ENCODE measurements around the gene KRT222. TPM values are rescaled to one million over a fixed set of nuclear protein-coding genes. Genes with fewer than 3 reads are reported as not detected.
A peak's percentile ranks its signal among the peaks of the same experiment; 100 is the strongest.

KRT222 gene
- total and polyA plus RNA-seq, 5 experiments from 2014 or later: 0.09 TPM; not detected in 4

DNA sequence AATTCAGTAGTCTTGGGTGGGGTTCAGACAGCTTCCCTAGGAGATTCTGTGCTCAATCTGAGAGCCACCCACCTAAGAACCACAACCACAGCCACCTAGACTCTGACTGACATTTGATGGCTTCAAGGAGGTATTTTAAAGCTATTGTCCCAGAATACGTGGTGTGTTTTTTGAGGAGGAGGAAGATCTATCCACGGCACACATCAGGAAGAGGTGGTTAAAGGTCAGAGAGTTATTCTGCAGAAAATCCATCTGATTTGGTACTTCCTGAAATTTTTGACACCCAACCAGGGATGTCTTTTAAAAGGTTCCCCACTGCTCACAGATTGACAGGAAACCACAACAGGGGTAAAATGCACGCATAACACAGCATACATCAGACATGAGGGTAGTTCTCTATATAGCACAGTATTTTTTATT is 42.5 kb downstream of the KRT222 start:
- peaks cover 20 to 71% (median 66%) of the 10 kb centered on the region in 4 donors for H3K4me1 Mint-ChIP-seq
- H3K36me3 Mint-ChIP-seq: peaks cover 0 to 4% (median 0%) of the 10 kb centered on the region in 3 donors

GRCh38 chr17:40621578-40621977 is 43.4 kb downstream of the KRT222 start:
- Mint-ChIP-seq H3K27me3 (no peaks in the 10 kb centered on the region), H3K4me1 (peaks cover 20 to 74% (median 71%) of the 10 kb centered on the region in 4 donors), H3K36me3 (no peaks in the 10 kb centered on the region), H3K27ac (peak overlapping the region in 7 of 10 donors; percentile 32 to 92 (median 73)), H3K9me3 (no peaks in the 10 kb centered on the region), H3K4me3 (peak overlapping the region in 3 of 10 donors; percentile 37 to 68 (median 58))
- ATAC-seq (no peak), DNase-seq (no peak)
- POLR2A ChIA-PET: interaction anchor here (0.8 to 31.1 kb wide), 5 partner anchors 17 to 134 kb away, joined by 3 to 2269 read pairs (median 4); partner anchors contain the start of gene CCR7

More for the DNA sequence above, 42.5 kb downstream of the KRT222 start:
- peak overlapping the region; percentile 14 to 96 (median 86) for H3K27ac Mint-ChIP-seq
- peak in 4 of 10 donors; percentile 54 to 81 (median 72) for DNase-seq
- POLR2A ChIA-PET: interaction anchor here (1.5 to 31.1 kb wide), 4 partner anchors 18 to 69 kb away, joined by 4 to 2269 read pairs (median 10); partner anchors contain the start of genes CCR7 and SMARCE1
- H3K4me3 Mint-ChIP-seq: peak overlapping the region; percentile 13 to 78 (median 74)
- H3K27me3 Mint-ChIP-seq: no peaks in the 10 kb centered on the region
- no peaks in the 10 kb centered on the region for H3K9me3 Mint-ChIP-seq
- ATAC-seq: peak; percentile 77 to 89

DNA sequence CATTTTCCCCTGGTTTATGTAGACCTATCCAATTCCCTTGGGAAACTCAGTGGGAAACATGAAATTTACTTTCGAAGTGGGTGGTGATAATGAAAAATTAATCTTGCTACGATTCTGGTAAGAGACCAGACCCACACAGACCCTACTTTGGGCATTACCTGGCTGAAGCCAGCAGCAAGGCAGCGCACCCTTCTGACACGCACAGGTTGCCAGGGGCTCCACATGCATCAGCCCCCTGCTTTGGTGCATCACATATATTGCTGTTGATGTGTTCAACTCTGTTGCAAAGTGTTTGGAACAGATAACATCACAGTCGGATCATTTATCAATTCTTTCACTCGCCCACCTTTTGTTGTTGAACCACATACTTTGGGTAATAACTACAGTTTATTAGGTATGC is 44.0 kb downstream of the KRT222 start:
- no peaks in the 10 kb centered on the region for H3K27me3 Mint-ChIP-seq
- POLR2A ChIA-PET: interaction anchor here (0.8 to 31.1 kb wide), 5 partner anchors 17 to 133 kb away, joined by 3 to 2269 read pairs (median 4); partner anchors contain the start of gene CCR7

DNA sequence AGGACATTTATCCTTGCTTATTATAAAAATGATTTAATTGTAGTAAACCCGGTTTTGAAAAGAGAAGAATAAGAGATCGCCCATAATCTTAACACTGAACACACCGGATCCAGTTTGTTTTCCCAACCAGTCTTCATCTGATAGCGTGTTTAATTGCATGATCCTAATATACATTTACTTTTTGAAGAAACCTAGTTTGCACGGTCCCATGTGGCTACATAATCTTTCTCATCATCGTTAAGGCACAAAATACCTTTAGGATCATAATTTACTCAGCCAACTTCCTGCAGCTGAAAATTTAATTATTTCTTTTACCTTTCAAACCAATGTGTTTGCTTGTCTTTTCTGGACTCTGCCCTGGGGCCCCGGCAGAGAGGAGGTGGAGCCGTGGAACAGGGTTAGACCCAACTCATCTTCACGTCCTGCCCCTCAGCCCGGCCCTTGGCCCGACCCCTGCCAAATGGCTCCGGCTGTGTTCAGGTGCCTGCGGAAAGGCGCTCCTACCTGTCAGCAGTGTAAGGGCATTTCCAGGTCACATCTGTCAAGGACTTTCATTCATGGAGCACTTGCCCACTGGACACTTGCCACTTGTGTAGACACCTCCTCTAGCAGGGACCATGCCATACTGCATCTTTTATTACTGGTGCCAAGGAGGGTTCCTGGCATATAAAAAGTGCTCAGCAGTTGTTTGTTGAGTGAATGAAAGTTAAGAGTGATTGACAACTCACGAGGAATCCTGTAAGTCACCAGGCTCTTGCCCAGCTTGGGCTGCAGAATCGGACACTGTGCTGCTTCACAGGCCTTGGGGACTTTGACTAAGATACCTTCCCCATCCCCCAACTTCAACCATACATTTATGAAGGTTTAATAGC is 46.0 kb downstream of the KRT222 start:
- Mint-ChIP-seq H3K4me3 (peak overlapping the region in 7 of 10 donors; percentile 28 to 85 (median 79)), H3K9me3 (no peaks in the 10 kb centered on the region), H3K27me3 (no peaks in the 10 kb centered on the region), H3K36me3 (no peaks in the 10 kb centered on the region), H3K27ac (peak overlapping the region in 8 of 10 donors; percentile 31 to 95 (median 82)), H3K4me1 (peaks cover 30 to 83% (median 80%) of the 10 kb centered on the region in 4 donors)
- ATAC-seq (no peak), DNase-seq (no peak)
- POLR2A ChIA-PET: interaction anchor here (0.6 to 31.1 kb wide), 12 partner anchors 14 to 1735 kb away, joined by 3 to 2269 read pairs (median 4); partner anchors contain the start of genes CCR7 and SMARCE1

More for the DNA sequence above, 44.0 kb downstream of the KRT222 start:
- peak overlapping the region; percentile 19 to 95 (median 73) for H3K27ac Mint-ChIP-seq
- ATAC-seq (no peak), DNase-seq (peak in 1 of 10 donors; percentile 58)
- peaks cover 23 to 78% (median 76%) of the 10 kb centered on the region in 4 donors for H3K4me1 Mint-ChIP-seq
- H3K9me3 Mint-ChIP-seq: no peaks in the 10 kb centered on the region
- peak overlapping the region in 8 of 10 donors; percentile 4 to 68 (median 39) for H3K4me3 Mint-ChIP-seq
- H3K36me3 Mint-ChIP-seq: no peaks in the 10 kb centered on the region

GRCh38 chr17:40617678-40618240 is 47.2 kb downstream of the KRT222 start:
- H3K27ac Mint-ChIP-seq: peak overlapping the region in 5 of 10 donors; percentile 22 to 100 (median 37)
- H3K36me3 Mint-ChIP-seq: no peaks in the 10 kb centered on the region
- DNase-seq: no peak
- H3K4me1 Mint-ChIP-seq: peaks cover 32 to 84% (median 82%) of the 10 kb centered on the region in 4 donors
- POLR2A ChIA-PET: interaction anchor here (0.7 to 31.1 kb wide), 6 partner anchors 10 to 65 kb away, joined by 3 to 2269 read pairs (median 50); partner anchors contain the start of gene CCR7
- H3K9me3 Mint-ChIP-seq: no peaks in the 10 kb centered on the region
- no peaks in the 10 kb centered on the region for H3K27me3 Mint-ChIP-seq
- no peak overlapping the region for H3K4me3 Mint-ChIP-seq
- no peak for ATAC-seq

DNA sequence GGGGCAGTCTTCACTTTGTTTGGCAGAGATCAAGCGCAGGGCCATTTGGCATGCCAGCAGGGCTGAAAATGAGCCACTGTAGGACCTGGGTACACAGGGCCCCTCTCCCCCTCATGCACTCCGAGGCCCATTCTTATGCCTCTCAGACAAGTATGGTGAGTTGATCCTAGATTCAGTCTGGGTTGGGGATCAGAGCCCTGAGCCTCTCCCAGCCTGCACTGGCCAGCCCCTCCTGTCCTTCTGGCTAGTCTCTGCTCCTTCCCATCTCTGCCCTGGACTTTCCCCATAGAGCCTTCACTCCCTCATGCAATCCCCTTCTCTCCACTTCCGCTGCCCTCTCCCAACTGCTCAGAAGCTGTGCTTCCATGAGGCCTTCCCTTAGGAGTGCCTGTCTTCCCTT is 48.4 kb downstream of the KRT222 start:
- Mint-ChIP-seq H3K4me1 (peaks cover 30 to 82% (median 81%) of the 10 kb centered on the region in 4 donors), H3K4me3 (peak overlapping the region in 6 of 10 donors; percentile 3 to 36 (median 12)), H3K36me3 (no peaks in the 10 kb centered on the region), H3K27ac (peak overlapping the region; percentile 93 to 100 (median 97)), H3K9me3 (no peaks in the 10 kb centered on the region), H3K27me3 (no peaks in the 10 kb centered on the region)
- POLR2A ChIA-PET: interaction anchor here (1.2 to 31.1 kb wide), 7 partner anchors 11 to 84 kb away, joined by 3 to 2269 read pairs (median 56); partner anchors contain the start of gene CCR7
- ATAC-seq (no peak), DNase-seq (no peak)

DNA sequence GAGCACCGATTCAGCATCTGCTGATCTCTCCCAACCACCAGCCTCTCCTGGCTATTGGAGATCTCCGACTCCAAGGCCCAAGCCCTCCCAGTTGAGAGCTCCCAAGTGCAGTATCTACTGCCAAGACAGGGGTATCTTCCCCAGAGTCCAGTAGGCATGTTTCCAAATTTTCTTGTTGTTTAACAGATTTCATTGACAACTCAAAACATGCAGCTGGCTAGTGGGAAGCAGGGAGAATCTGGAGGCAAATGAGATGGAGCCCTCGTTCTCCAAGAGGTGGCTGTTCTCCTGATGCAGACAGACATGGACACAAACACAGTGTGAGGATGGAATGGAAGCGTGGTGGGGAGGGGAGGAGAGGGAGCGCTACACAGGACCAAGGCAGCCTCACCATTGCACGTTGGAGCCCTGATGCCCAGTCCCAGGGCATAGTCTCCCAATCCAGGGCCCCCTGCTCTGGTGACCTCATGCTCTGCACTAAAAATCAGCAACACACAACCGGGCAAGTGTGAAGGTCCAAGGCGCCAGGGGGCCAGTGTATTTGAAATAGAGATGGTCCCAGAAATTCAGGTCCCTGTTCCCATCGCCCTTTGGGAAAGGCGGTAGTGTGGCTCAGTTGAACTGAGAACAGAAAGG is 49.0 kb downstream of the KRT222 start:
- Mint-ChIP-seq H3K27me3 (no peaks in the 10 kb centered on the region), H3K4me3 (peak overlapping the region; percentile 67 to 90 (median 85)), H3K9me3 (no peaks in the 10 kb centered on the region), H3K36me3 (no peaks in the 10 kb centered on the region), H3K4me1 (peaks cover 34 to 82% (median 81%) of the 10 kb centered on the region in 4 donors), H3K27ac (peak overlapping the region; percentile 93 to 100 (median 98))
- DNase-seq: no peak
- POLR2A ChIA-PET: interaction anchor here (0.6 to 31.1 kb wide), 21 partner anchors 9 to 1317 kb away, joined by 3 to 2269 read pairs (median 6); partner anchors contain the start of genes CCR7, SMARCE1 and TOP2A
- ATAC-seq: no peak

DNA sequence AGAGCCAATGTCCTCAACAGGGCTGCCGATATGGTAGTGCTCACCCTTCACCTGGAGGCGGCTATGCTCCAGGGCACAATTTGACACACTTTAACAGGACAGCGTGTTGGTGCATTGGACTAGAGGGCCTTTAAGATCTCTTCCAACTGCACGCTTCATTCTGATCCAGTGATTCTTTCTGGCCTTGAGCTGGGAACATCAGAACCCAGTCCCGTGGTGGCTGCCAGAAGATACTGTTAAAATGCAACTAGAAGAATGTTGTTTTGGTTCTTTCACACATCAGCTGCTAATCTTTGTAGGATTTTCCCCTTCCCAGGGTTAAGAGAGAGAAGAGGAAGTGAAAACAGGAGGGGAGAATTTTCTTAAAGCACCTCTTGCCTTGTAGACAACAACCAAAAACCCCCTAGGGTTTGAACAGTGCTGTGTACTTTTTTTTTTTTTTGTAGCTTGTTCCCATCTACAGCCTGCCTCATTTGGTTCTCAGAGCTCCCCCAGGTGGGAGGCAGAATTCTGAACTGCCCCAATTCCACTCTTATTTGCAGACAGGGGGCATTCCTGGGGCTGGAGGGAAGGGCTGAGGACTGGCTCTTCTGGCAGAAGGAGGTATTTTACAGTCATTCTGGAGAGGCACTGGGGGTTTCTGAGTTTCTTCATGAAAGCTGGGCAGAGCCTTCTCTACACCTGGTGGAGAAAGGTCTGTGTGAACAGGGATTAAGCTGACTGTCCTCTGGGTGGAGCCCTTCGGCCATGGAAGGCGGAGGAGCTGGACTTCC is 49.7 kb downstream of the KRT222 start:
- POLR2A ChIA-PET: interaction anchor here (0.6 to 31.1 kb wide), 22 partner anchors 10 to 1316 kb away, joined by 3 to 2269 read pairs (median 6); partner anchors contain the start of genes CCR7, SMARCE1 and TOP2A
- peak in 9 of 10 donors; percentile 48 to 81 (median 67) for DNase-seq
- H3K4me1 Mint-ChIP-seq: peaks cover 35 to 81% (median 81%) of the 10 kb centered on the region in 4 donors
- H3K9me3 Mint-ChIP-seq: no peaks in the 10 kb centered on the region
- H3K27ac Mint-ChIP-seq: peak overlapping the region; percentile 93 to 100 (median 98)
- peak overlapping the region; percentile 67 to 90 (median 85) for H3K4me3 Mint-ChIP-seq
- ATAC-seq: peak; percentile 59
- H3K27me3 Mint-ChIP-seq: no peaks in the 10 kb centered on the region
- H3K36me3 Mint-ChIP-seq: no peaks in the 10 kb centered on the region

DNA sequence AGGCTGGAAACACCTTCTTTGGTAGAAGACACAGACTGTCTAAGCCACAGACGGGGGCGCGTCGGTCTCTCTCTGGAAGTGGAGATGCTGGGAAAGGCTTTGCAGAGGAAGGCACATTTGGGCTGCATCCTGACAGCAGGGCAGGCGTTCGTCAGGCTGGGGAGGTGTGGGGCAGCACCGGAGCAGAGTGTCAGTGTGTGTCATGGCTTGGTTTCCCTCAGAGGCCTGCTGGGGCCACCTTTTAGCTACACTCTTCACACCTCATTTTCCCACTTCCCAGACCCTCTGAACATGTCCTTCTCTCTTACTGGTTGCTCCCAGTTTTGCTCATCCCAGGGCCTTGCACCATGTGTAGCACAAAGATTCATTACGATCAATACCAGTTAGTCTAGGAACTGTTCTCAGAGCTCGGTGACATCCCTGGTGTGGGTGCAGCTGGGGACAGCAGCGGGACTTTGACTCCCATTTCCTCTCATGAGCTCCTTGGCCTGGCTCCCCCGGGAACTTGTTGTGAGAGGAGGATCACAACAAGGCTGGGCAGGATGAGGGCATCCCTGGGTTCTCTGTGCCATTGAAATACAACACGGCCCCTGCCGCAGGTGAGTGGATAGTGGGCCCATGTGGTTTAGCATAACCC is 50.4 kb downstream of the KRT222 start:
- Mint-ChIP-seq H3K27me3 (no peaks in the 10 kb centered on the region), H3K27ac (peak overlapping the region; percentile 93 to 100 (median 98)), H3K36me3 (no peaks in the 10 kb centered on the region), H3K4me1 (peaks cover 35 to 81% (median 80%) of the 10 kb centered on the region in 4 donors), H3K4me3 (peak overlapping the region; percentile 67 to 90 (median 85)), H3K9me3 (no peaks in the 10 kb centered on the region)
- ATAC-seq (no peak), DNase-seq (peak in 1 of 10 donors; percentile 60)
- POLR2A ChIA-PET: interaction anchor here (0.7 to 31.1 kb wide), 19 partner anchors 9 to 308 kb away, joined by 3 to 2269 read pairs (median 6); partner anchors contain the start of genes CCR7, SMARCE1 and TOP2A

GRCh38 chr17:40613467-40614154 is 51.4 kb downstream of the KRT222 start:
- Mint-ChIP-seq H3K4me3 (peak overlapping the region; percentile 77 to 94 (median 91)), H3K27me3 (no peaks in the 10 kb centered on the region), H3K27ac (peak overlapping the region; percentile 95 to 100 (median 100)), H3K4me1 (peaks cover 41 to 91% (median 85%) of the 10 kb centered on the region in 4 donors), H3K36me3 (no peaks in the 10 kb centered on the region), H3K9me3 (no peaks in the 10 kb centered on the region)
- ATAC-seq (no peak), DNase-seq (no peak)
- POLR2A ChIA-PET: interaction anchor here (0.7 to 31.1 kb wide), 14 partner anchors 9 to 1075 kb away, joined by 3 to 2269 read pairs (median 14); partner anchors contain the start of genes CCR7, EIF1 and TOP2A
